H9 (cell line): ENCODE data around the gene TNIP1. TPM values are rescaled to one million over a fixed set of nuclear protein-coding genes. Genes with fewer than 3 reads are reported as not detected.

Experiments used
- DNase-seq: peaks from one replicate; pipeline ENCODE4 v3.0.0-alpha.2; 2017
- H2AFZ ChIP-seq: one replicate; pipeline ENCODE4 v1.6.1; 2013; ENCODE audit warnings: mild to moderate bottlenecking, low read length, control low read depth, moderate library complexity
- H2AK5ac ChIP-seq: 2 replicates; pipeline ENCODE4 v1.6.1; 2013; ENCODE audit warnings: low read length, control low read depth, mixed read lengths; ENCODE audit not compliant: insufficient read length
- H2BK120ac ChIP-seq: one replicate; pipeline ENCODE4 v1.6.1; 2013; ENCODE audit warnings: low read depth, mild to moderate bottlenecking, low read length, control low read depth, inconsistent platforms; ENCODE audit not compliant: poor library complexity, severe bottlenecking
- H2BK12ac ChIP-seq: 2 replicates; pipeline ENCODE4 v1.6.1; 2013; ENCODE audit warnings: low read length, control low read depth, mixed read lengths, low read depth; ENCODE audit not compliant: insufficient read length
- H2BK15ac ChIP-seq: 2 replicates; pipeline ENCODE4 v1.6.1; 2013; ENCODE audit warnings: low read depth, low read length, control low read depth
- H2BK20ac ChIP-seq: one replicate; pipeline ENCODE4 v1.6.1; 2013; ENCODE audit warnings: low read depth, mild to moderate bottlenecking, low read length, control low read depth, inconsistent platforms; ENCODE audit not compliant: poor library complexity, severe bottlenecking
- H2BK5ac ChIP-seq: 2 replicates; pipeline ENCODE4 v1.6.1; 2013; ENCODE audit warnings: low read length, control low read depth, mixed read lengths; ENCODE audit not compliant: insufficient read length
- H3K14ac ChIP-seq: 2 replicates; pipeline ENCODE4 v1.6.1; 2013; ENCODE audit warnings: low read length, control low read depth; ENCODE audit not compliant: insufficient read depth
- H3K18ac ChIP-seq: 2 replicates; pipeline ENCODE4 v1.6.1; 2013; ENCODE audit warnings: low read depth, mild to moderate bottlenecking, mixed read lengths, low read length, control low read depth; ENCODE audit not compliant: insufficient read length
- H3K23ac ChIP-seq: 2 replicates; pipeline ENCODE4 v1.6.1; 2013; ENCODE audit warnings: low read length, control low read depth, mixed read lengths, low read depth; ENCODE audit not compliant: insufficient read length
- H3K23me2 ChIP-seq: 2 replicates; pipeline ENCODE4 v1.6.1; 2013; ENCODE audit warnings: low read depth, mild to moderate bottlenecking, mixed read lengths, low read length, control low read depth; ENCODE audit not compliant: insufficient read length, poor library complexity, severe bottlenecking
- H3K27ac ChIP-seq: 2 replicates; pipeline ENCODE4 v1.5.1; 2013; ENCODE audit warnings: low read length, control low read depth, mixed read lengths, low read depth; ENCODE audit not compliant: insufficient read length
- H3K27me3 ChIP-seq: 2 replicates; pipeline ENCODE4 v1.6.1; 2013; ENCODE audit warnings: low read length, control low read depth, inconsistent platforms; ENCODE audit not compliant: insufficient read depth
- H3K4ac ChIP-seq: 2 replicates; pipeline ENCODE4 v1.6.1; 2013; ENCODE audit warnings: low read depth, mild to moderate bottlenecking, control low read depth, inconsistent platforms, low read length, moderate library complexity
- H3K4me1 ChIP-seq: 2 replicates; pipeline ENCODE4 v1.6.1; 2013; ENCODE audit warnings: low read length, control low read depth, inconsistent platforms; ENCODE audit not compliant: insufficient read depth
- H3K4me2 ChIP-seq: 2 replicates; pipeline ENCODE4 v1.6.1; 2013; ENCODE audit warnings: low read length, control low read depth, mixed read lengths; ENCODE audit not compliant: insufficient read length, insufficient read depth
- H3K56ac ChIP-seq: 2 replicates; pipeline ENCODE4 v1.6.1; 2013; ENCODE audit warnings: low read depth, mild to moderate bottlenecking, mixed read lengths, low read length, control low read depth; ENCODE audit not compliant: insufficient read length
- H3K79me1 ChIP-seq: 2 replicates; pipeline ENCODE4 v1.6.1; 2013; ENCODE audit warnings: low read depth, mild to moderate bottlenecking, moderate library complexity, low read length, control low read depth, inconsistent platforms; ENCODE audit not compliant: insufficient read depth, poor library complexity, severe bottlenecking
- H3K79me2 ChIP-seq: 2 replicates; pipeline ENCODE4 v1.6.1; 2013; ENCODE audit warnings: low read length, control low read depth, inconsistent platforms; ENCODE audit not compliant: insufficient read depth
- H3K9ac ChIP-seq: 2 replicates; pipeline ENCODE4 v1.6.1; 2013; ENCODE audit warnings: low read length, control low read depth, mixed read lengths; ENCODE audit not compliant: insufficient read length; ENCODE audit errors: extremely low read depth
- H3K9me3 ChIP-seq: one replicate; pipeline ENCODE4 v1.6.1; 2013; ENCODE audit warnings: low read depth, low read length, inconsistent platforms; ENCODE audit not compliant: control insufficient read depth
- H3T11ph ChIP-seq: one replicate; pipeline ENCODE4 v1.6.1; 2013; ENCODE audit warnings: mild to moderate bottlenecking, low read length, control low read depth, inconsistent platforms
- H4K20me1 ChIP-seq: one replicate; pipeline ENCODE4 v1.6.1; 2013; ENCODE audit not compliant: control insufficient read depth, insufficient read length, insufficient read depth
- H4K5ac ChIP-seq: 2 replicates; pipeline ENCODE4 v1.6.1; 2013; ENCODE audit warnings: low read depth, mild to moderate bottlenecking, mixed read lengths, low read length, control low read depth; ENCODE audit not compliant: insufficient read length
- H4K8ac ChIP-seq: replicated peaks from 2 replicates; pipeline ENCODE4 v1.6.1; 2013; ENCODE audit warnings: low read length, control low read depth, mixed read lengths, low read depth; ENCODE audit not compliant: insufficient read length
- H4K91ac ChIP-seq: 2 replicates; pipeline ENCODE4 v1.6.1; 2013; ENCODE audit warnings: low read depth, mild to moderate bottlenecking, moderate library complexity, mixed read lengths, low read length, control low read depth; ENCODE audit not compliant: insufficient read length
- H3K27ac Mint-ChIP-seq, 3 experiments: 2 replicates in 2 of 3; 3 replicates in 1 of 3; pipeline ENCODE4 v1.8.0; 2020 to 2021; ENCODE audit warnings: mixed read lengths in 3 of 3, mild to moderate bottlenecking in 1 of 3, moderate library complexity in 1 of 3
- H3K27me3 Mint-ChIP-seq: 2 replicates; pipeline ENCODE4 v1.8.0; 2021; ENCODE audit warnings: low read depth, mild to moderate bottlenecking, moderate library complexity, mixed read lengths
- H3K36me3 Mint-ChIP-seq, 3 experiments: 2 replicates in 2 of 3; 3 replicates in 1 of 3; pipeline ENCODE4 v1.8.0; 2020 to 2021; ENCODE audit warnings: low read depth in 3 of 3, mixed read lengths in 3 of 3; ENCODE audit not compliant: insufficient read depth in 1 of 3
- H3K4me1 Mint-ChIP-seq, 2 experiments: 2 replicates each; pipeline ENCODE4 v1.8.0; 2020; ENCODE audit warnings: mixed read lengths in 2 of 2
- H3K4me3 Mint-ChIP-seq, 2 experiments: 2 replicates in 1 of 2; 3 replicates in 1 of 2; pipeline ENCODE4 v1.8.0; 2020 to 2021; ENCODE audit warnings: mild to moderate bottlenecking in 2 of 2, mixed read lengths in 2 of 2, moderate library complexity in 1 of 2
- H3K9me3 Mint-ChIP-seq, 2 experiments: 2 replicates in 1 of 2; 3 replicates in 1 of 2; pipeline ENCODE4 v1.8.0; 2020; ENCODE audit warnings: mild to moderate bottlenecking in 2 of 2, mixed read lengths in 2 of 2, moderate library complexity in 1 of 2
- WGBS: extraction: QIAGEN DNeasy Blood & Tissue Kit; methylation state at CpG from one replicate; pipeline ENCODE4 v1.1.7; 2013; ENCODE audit warnings: missing lambda C conversion rate, low lambda C conversion rate, mixed read lengths; ENCODE audit not compliant: insufficient read length; ENCODE audit errors: extremely low coverage; 5-methylcytosine and 5-hydroxymethylcytosine counted together
- total RNA-seq: library from RNA; stranded (reverse); gene quantifications from 2 replicates; pipeline ENCODE4 v1.2.1, GENCODE V29; 2021
- TF ChIP-seq, protein P1 (sequence below): fragments of 200-600 bp; sonication (generic); conservative IDR thresholded peaks from 3 replicates; pipeline ENCODE4 v1.8.0; 2021; ENCODE audit warnings: antibody characterized with exemption, mild to moderate bottlenecking

TNIP1 gene
- total RNA-seq, 1 experiment from 2014 or later = 40.8 TPM

GRCh38 chr5:150993422-150993821 lies 87.4 kb downstream of the TNIP1 start:
- Histone ChIP-seq H3K18ac (no peak overlapping the region), H2BK5ac (no peak overlapping the region), H3K4me2 (no peak overlapping the region), H2BK20ac (no peak overlapping the region), H3K9ac (no peak overlapping the region), H4K20me1 (no peaks in the 10 kb centered on the region), H3K14ac (no peak overlapping the region), H3K23me2 (no peaks in the 10 kb centered on the region), H2BK120ac (no peak overlapping the region), H3K27me3 (no peaks in the 10 kb centered on the region), H4K5ac (no peak overlapping the region), H3K4ac (no peak overlapping the region), H3T11ph (no peak overlapping the region), H3K4me1 (no peaks in the 10 kb centered on the region), H2AK5ac (no peak overlapping the region), H3K56ac (no peak overlapping the region), H2BK15ac (no peak overlapping the region), H2AFZ (no peak overlapping the region), H2BK12ac (no peak overlapping the region), H3K79me1 (no peaks in the 10 kb centered on the region), H3K27ac (no peak overlapping the region), H4K91ac (no peak overlapping the region), H3K23ac (no peak overlapping the region), H3K79me2 (no peaks in the 10 kb centered on the region), H4K8ac (no peak overlapping the region), H3K9me3 (no peaks in the 10 kb centered on the region)
- no peaks in the 10 kb centered on the region for H3K4me1 Mint-ChIP-seq
- H3K27me3 Mint-ChIP-seq = peaks cover 4% of the 10 kb centered on the region
- no peak overlapping the region for H3K27ac Mint-ChIP-seq
- no peak for DNase-seq
- peaks cover 0 to 2% (median 2%) of the 10 kb centered on the region in 3 experiments; a peak in 4 of 7 replicates for H3K36me3 Mint-ChIP-seq
- WGBS = no CpG with 5 or more reads among the region's 2 CpGs
- H3K9me3 Mint-ChIP-seq = peaks cover 11 to 44% of the 10 kb centered on the region in 2 experiments
- H3K4me3 Mint-ChIP-seq = no peak overlapping the region
- TF ChIP-seq, protein P1, sequence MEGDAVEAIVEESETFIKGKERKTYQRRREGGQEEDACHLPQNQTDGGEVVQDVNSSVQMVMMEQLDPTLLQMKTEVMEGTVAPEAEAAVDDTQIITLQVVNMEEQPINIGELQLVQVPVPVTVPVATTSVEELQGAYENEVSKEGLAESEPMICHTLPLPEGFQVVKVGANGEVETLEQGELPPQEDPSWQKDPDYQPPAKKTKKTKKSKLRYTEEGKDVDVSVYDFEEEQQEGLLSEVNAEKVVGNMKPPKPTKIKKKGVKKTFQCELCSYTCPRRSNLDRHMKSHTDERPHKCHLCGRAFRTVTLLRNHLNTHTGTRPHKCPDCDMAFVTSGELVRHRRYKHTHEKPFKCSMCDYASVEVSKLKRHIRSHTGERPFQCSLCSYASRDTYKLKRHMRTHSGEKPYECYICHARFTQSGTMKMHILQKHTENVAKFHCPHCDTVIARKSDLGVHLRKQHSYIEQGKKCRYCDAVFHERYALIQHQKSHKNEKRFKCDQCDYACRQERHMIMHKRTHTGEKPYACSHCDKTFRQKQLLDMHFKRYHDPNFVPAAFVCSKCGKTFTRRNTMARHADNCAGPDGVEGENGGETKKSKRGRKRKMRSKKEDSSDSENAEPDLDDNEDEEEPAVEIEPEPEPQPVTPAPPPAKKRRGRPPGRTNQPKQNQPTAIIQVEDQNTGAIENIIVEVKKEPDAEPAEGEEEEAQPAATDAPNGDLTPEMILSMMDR = no peak
